Calu3 (cell line): ENCODE measurements around the gene DDAH1. TPM values are rescaled to one million over a fixed set of nuclear protein-coding genes. Genes with fewer than 3 reads are reported as not detected.

Experiments
- BruUV-seq: library from RNA; stranded (reverse); fragments of 400-500 nt; replicated peaks from 2 replicates; lab custom pipeline; 2021; lab: Mats Ljungman, UMichigan
- CTCF ChIA-PET: fragments of 300-600 bp; sonication (Branson Sonifier 250); formaldehyde crosslinking; loops from one replicate; lab custom pipeline; 2022; ENCODE audit warnings: antibody characterized with exemption; lab: Charles Lee
- DNase-seq: peaks from one replicate; pipeline ENCODE4 v3.0.0; 2022
- H3K27ac Mint-ChIP-seq: one replicate; pipeline ENCODE4 v1.8.0; 2022; ENCODE audit warnings: mixed read lengths; ENCODE audit not compliant: unreplicated experiment
- H3K27me3 Mint-ChIP-seq: one replicate; pipeline ENCODE4 v1.8.0; 2022; ENCODE audit warnings: mixed read lengths; ENCODE audit not compliant: unreplicated experiment
- H3K36me3 Mint-ChIP-seq: one replicate; pipeline ENCODE4 v1.8.0; 2022; ENCODE audit warnings: mild to moderate bottlenecking, moderate library complexity, mixed read lengths; ENCODE audit not compliant: insufficient read depth, unreplicated experiment
- H3K4me1 Mint-ChIP-seq: one replicate; pipeline ENCODE4 v1.8.0; 2022; ENCODE audit warnings: mild to moderate bottlenecking, low read depth, mixed read lengths; ENCODE audit not compliant: unreplicated experiment
- H3K4me3 Mint-ChIP-seq: one replicate; pipeline ENCODE4 v1.8.0; 2022; ENCODE audit warnings: mild to moderate bottlenecking, low read depth, moderate library complexity, mixed read lengths; ENCODE audit not compliant: unreplicated experiment
- H3K9me3 Mint-ChIP-seq: one replicate; pipeline ENCODE4 v1.8.0; 2022; ENCODE audit warnings: low read depth, mixed read lengths; ENCODE audit not compliant: unreplicated experiment
- intact Hi-C: fragments of 100-400 bp; cut with micrococcal nuclease; formaldehyde crosslinking; loops from one replicate; pipeline ENCODE4 v1.10.0; 2022; ENCODE audit not compliant: unreplicated experiment
- total RNA-seq: library from RNA; stranded (reverse); gene quantifications from 2 replicates; pipeline ENCODE4 v1.2.3, GENCODE V29; 2022
- TF ChIP-seq, protein P1 (sequence below): fragments of 200-600 bp; IDR thresholded peaks from one replicate; pipeline ENCODE4 v1.8.0; 2022; ENCODE audit warnings: antibody characterized with exemption; ENCODE audit not compliant: unreplicated experiment

DDAH1 gene
- total RNA-seq, 1 experiment from 2014 or later, result 84.1 TPM

DNA sequence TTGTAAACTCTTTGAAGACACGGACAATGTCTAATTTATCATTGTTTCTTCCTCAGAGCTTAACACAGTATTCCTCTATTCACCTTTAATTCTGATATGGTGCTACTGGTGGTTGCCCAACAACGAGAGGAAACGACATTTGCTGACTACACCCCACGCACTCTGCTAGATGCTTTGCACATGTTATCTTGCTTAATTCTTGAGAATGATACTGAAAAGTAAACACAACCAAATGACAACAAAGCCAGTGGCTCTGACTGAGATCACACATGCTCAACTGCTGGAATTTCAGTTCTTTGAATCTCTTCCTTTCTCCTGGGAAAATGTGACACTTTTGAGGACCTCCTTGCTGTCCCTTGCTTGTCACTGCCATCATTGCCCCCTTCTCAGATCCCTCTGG is 37.2 kb upstream of the DDAH1 start:
- CTCF ChIA-PET, result interaction anchor here (0.9 to 2.0 kb wide), 8 partner anchors 49 to 243 kb away, joined by 3 to 9 read pairs (median 4); partner anchors contain the start of gene C1orf52
- Mint-ChIP-seq H3K36me3 (peaks cover 4% of the 10 kb centered on the region), H3K9me3 (peaks cover 6% of the 10 kb centered on the region), H3K4me1 (peaks cover 13% of the 10 kb centered on the region), H3K4me3 (no peak overlapping the region), H3K27ac (peak overlapping the region; percentile 52), H3K27me3 (no peaks in the 10 kb centered on the region)
- intact Hi-C loops, result loop anchor here (1.0 to 5.0 kb wide), 2 partner anchors 75 to 194 kb away; no protein-coding TSS in a partner anchor
- TF ChIP-seq, protein P1, sequence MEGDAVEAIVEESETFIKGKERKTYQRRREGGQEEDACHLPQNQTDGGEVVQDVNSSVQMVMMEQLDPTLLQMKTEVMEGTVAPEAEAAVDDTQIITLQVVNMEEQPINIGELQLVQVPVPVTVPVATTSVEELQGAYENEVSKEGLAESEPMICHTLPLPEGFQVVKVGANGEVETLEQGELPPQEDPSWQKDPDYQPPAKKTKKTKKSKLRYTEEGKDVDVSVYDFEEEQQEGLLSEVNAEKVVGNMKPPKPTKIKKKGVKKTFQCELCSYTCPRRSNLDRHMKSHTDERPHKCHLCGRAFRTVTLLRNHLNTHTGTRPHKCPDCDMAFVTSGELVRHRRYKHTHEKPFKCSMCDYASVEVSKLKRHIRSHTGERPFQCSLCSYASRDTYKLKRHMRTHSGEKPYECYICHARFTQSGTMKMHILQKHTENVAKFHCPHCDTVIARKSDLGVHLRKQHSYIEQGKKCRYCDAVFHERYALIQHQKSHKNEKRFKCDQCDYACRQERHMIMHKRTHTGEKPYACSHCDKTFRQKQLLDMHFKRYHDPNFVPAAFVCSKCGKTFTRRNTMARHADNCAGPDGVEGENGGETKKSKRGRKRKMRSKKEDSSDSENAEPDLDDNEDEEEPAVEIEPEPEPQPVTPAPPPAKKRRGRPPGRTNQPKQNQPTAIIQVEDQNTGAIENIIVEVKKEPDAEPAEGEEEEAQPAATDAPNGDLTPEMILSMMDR, result no peak
- no peak for DNase-seq
- no TSS peak for BruUV-seq

DNA sequence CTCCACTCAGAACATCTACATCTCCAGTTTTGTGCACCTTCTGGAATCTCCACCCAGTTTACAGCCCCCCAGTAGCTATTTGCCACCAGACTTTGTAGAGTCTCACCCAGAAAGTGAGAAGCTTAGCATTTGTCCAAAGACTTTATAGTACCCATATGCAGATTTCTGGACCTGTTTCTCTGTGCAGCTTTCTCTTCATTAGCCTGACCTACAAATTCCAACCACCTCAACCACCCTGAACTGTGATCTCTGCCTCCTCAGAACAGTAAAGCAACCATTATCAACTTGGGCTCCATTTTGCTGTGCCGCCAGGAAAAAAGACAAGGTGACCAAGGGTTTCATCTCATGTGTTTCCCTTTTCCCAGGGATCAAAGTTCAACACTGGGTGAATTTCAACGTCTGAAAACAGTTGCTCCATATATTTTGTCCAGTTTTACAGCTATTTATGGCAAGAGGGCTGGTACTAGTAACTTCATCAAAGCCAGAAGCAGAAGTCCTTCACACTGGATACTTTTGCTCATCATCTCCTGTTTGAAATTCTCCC is 36.5 kb upstream of the DDAH1 start:
- DNase-seq, result no peak
- no peak overlapping the region for H3K4me3 Mint-ChIP-seq
- no peaks in the 10 kb centered on the region for H3K27me3 Mint-ChIP-seq
- CTCF ChIA-PET, result interaction anchor here (1.7 to 2.0 kb wide), 2 partner anchors 191 to 193 kb away, joined by 6 to 8 read pairs; no protein-coding TSS in a partner anchor
- H3K9me3 Mint-ChIP-seq, result peaks cover 6% of the 10 kb centered on the region
- H3K27ac Mint-ChIP-seq, result no peak overlapping the region
- TF ChIP-seq, protein P1, result no peak
- BruUV-seq, result no TSS peak
- intact Hi-C loops, result loop anchor here (5.0 kb wide), 1 partner anchor 76 kb away; no protein-coding TSS in a partner anchor
- peaks cover 4% of the 10 kb centered on the region for H3K36me3 Mint-ChIP-seq
- peaks cover 15% of the 10 kb centered on the region for H3K4me1 Mint-ChIP-seq

DNA sequence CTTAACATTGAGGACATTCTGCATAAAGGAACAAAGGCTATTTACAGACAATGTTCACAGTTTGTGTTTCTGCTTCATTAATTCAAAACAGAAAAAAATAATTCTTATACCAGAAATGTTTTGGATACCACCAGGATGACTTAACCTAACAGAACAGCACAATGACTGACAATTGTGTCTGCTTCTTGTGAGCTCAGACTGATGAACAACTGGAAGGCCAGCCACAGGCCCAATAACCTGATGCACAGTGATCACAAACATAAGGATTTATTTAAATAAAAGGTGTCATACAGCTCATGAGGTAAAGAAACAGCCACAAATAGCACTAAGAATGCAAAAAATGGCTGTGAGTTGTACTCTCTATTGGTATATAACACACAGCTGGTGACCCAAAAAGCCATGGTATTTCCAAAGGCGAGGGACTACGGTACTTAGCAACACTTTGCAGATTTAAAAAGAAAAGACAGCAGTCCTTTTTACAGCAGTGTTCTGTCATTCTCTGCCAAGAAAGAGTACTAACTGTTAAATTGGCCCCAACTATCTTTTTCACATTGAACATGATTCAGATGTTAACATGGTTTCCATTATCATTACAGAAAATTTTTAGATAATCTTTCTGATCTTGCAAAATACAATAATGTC is 32.1 kb upstream of the DDAH1 start:
- H3K4me3 Mint-ChIP-seq, result no peak overlapping the region
- intact Hi-C loops, result no loop called here
- peaks cover 6% of the 10 kb centered on the region for H3K9me3 Mint-ChIP-seq
- H3K36me3 Mint-ChIP-seq, result no peaks in the 10 kb centered on the region
- no TSS peak for BruUV-seq
- no peak for DNase-seq
- CTCF ChIA-PET, result interaction anchor here (1.2 kb wide), 2 partner anchors 13 to 158 kb away, joined by 4 to 5 read pairs; no protein-coding TSS in a partner anchor
- peaks cover 29% of the 10 kb centered on the region for H3K4me1 Mint-ChIP-seq
- TF ChIP-seq, protein P1, result no peak
- H3K27me3 Mint-ChIP-seq, result no peaks in the 10 kb centered on the region
- H3K27ac Mint-ChIP-seq, result no peak overlapping the region

DNA sequence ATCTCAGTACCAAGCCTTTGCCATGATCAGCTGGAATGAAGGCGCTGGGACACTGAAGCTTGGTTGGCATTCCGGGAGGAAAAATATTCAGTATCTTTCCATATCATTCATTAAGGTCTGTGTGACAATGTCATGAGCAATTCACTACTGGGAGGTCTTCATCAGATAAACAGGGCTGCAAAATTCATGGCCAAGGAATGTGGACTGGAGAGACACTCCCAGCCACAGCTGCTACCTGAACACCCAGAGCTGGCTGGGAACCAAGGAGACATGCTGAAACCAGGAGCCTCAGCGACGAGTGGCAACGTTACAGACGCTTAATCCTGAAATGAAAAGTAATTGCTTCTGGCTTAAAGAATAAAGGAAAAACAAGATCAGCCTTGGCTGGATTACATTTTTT is 30.6 kb upstream of the DDAH1 start:
- TF ChIP-seq, protein P1, result no peak
- CTCF ChIA-PET, result interaction anchor here (0.7 to 0.9 kb wide), 2 partner anchors 19 to 86 kb away, joined by 3 read pairs; no protein-coding TSS in a partner anchor
- no TSS peak for BruUV-seq
- DNase-seq, result peak; percentile 67
- peak overlapping the region; percentile 83 for H3K27ac Mint-ChIP-seq
- H3K27me3 Mint-ChIP-seq, result no peaks in the 10 kb centered on the region
- peaks cover 25% of the 10 kb centered on the region for H3K4me1 Mint-ChIP-seq
- peak overlapping the region; percentile 56 for H3K4me3 Mint-ChIP-seq
- intact Hi-C loops, result no loop called here
- no peaks in the 10 kb centered on the region for H3K36me3 Mint-ChIP-seq
- H3K9me3 Mint-ChIP-seq, result peaks cover 4% of the 10 kb centered on the region
